Activated CD4-positive, alpha-beta T cell treated with anti-CD3 and anti-CD28 coated beads, Interleukin-2, amount 10 ng/mL, durations not matched to agents 24 days and 14 days (primary cell): ENCODE data around the gene FAIM2. TPM values are rescaled to one million over a fixed set of nuclear protein-coding genes. Genes with fewer than 3 reads are reported as not detected.

Experiments
- DNase-seq: peaks from one replicate; pipeline ENCODE4 v3.0.0; 2022
- H3K27ac Mint-ChIP-seq: one replicate; pipeline ENCODE4 v1.8.0; 2022; ENCODE audit warnings: mild to moderate bottlenecking, mixed read lengths
- H3K27me3 Mint-ChIP-seq: one replicate; pipeline ENCODE4 v1.8.0; 2022; ENCODE audit warnings: mixed read lengths
- H3K36me3 Mint-ChIP-seq: one replicate; pipeline ENCODE4 v1.8.0; 2022; ENCODE audit warnings: low read depth, mild to moderate bottlenecking, mixed read lengths
- H3K4me1 Mint-ChIP-seq: one replicate; pipeline ENCODE4 v1.8.0; 2021; ENCODE audit warnings: mixed read lengths
- H3K4me3 Mint-ChIP-seq: one replicate; pipeline ENCODE4 v1.8.0; 2022; ENCODE audit warnings: mild to moderate bottlenecking, moderate library complexity, mixed read lengths
- H3K9me3 Mint-ChIP-seq: one replicate; pipeline ENCODE4 v1.8.0; 2021; ENCODE audit warnings: mixed read lengths
- intact Hi-C: fragments of 100-400 bp; cut with micrococcal nuclease; formaldehyde crosslinking; loops from one replicate; pipeline ENCODE4 v1.15.1; 2023
- total RNA-seq: library from RNA; stranded (reverse); gene quantifications from 2 replicates; pipeline ENCODE4 v1.2.3, GENCODE V29; 2022

FAIM2 gene
- total RNA-seq, 1 donor from 2014 or later, result 0.30 TPM

- Mint-ChIP-seq H3K27ac (no peak overlapping the region), H3K4me1 (peaks cover 20% of the 10 kb centered on the region), H3K36me3 (no peaks in the 10 kb centered on the region), H3K27me3 (peaks cover 6% of the 10 kb centered on the region), H3K4me3 (no peak overlapping the region), H3K9me3 (no peaks in the 10 kb centered on the region)
- intact Hi-C loops, result no loop called here
- DNase-seq, result no peak
Observed at GRCh38 chr12:49944718-49945117, 41.0 kb upstream of the FAIM2 start.

GRCh38 chr12:49944046-49944445 lies 40.3 kb upstream of the FAIM2 start:
- H3K27ac Mint-ChIP-seq, result no peak overlapping the region
- DNase-seq, result no peak
- intact Hi-C loops, result no loop called here
- H3K4me3 Mint-ChIP-seq, result no peak overlapping the region
- H3K36me3 Mint-ChIP-seq, result no peaks in the 10 kb centered on the region
- H3K27me3 Mint-ChIP-seq, result peaks cover 3% of the 10 kb centered on the region
- no peaks in the 10 kb centered on the region for H3K9me3 Mint-ChIP-seq
- H3K4me1 Mint-ChIP-seq, result peaks cover 20% of the 10 kb centered on the region

- Mint-ChIP-seq H3K4me1 (peaks cover 20% of the 10 kb centered on the region), H3K9me3 (no peaks in the 10 kb centered on the region), H3K27me3 (no peaks in the 10 kb centered on the region), H3K36me3 (no peaks in the 10 kb centered on the region), H3K4me3 (no peak overlapping the region), H3K27ac (no peak overlapping the region)
- DNase-seq, result no peak
- intact Hi-C loops, result no loop called here
Observed at GRCh38 chr12:49943625-49943960, 39.9 kb upstream of the FAIM2 start.

GRCh38 chr12:49942921-49943624 lies 39.4 kb upstream of the FAIM2 start:
- no peak overlapping the region for H3K4me3 Mint-ChIP-seq
- intact Hi-C loops, result no loop called here
- DNase-seq, result no peak

GRCh38 chr12:49942512-49942893 lies 38.8 kb upstream of the FAIM2 start:
- DNase-seq, result no peak
- Mint-ChIP-seq H3K4me3 (no peak overlapping the region), H3K9me3 (no peaks in the 10 kb centered on the region), H3K27me3 (no peaks in the 10 kb centered on the region), H3K27ac (no peak overlapping the region), H3K36me3 (no peaks in the 10 kb centered on the region), H3K4me1 (peaks cover 20% of the 10 kb centered on the region)
- intact Hi-C loops, result no loop called here

More at GRCh38 chr12:49942921-49943624, 39.4 kb upstream of the FAIM2 start:
- H3K27me3 Mint-ChIP-seq, result no peaks in the 10 kb centered on the region
- H3K27ac Mint-ChIP-seq, result no peak overlapping the region
- no peaks in the 10 kb centered on the region for H3K9me3 Mint-ChIP-seq
- H3K36me3 Mint-ChIP-seq, result no peaks in the 10 kb centered on the region
- peaks cover 20% of the 10 kb centered on the region for H3K4me1 Mint-ChIP-seq

- Mint-ChIP-seq H3K4me3 (no peak overlapping the region), H3K27ac (no peak overlapping the region), H3K27me3 (no peaks in the 10 kb centered on the region), H3K36me3 (no peaks in the 10 kb centered on the region), H3K4me1 (peaks cover 20% of the 10 kb centered on the region), H3K9me3 (no peaks in the 10 kb centered on the region)
- intact Hi-C loops, result no loop called here
- no peak for DNase-seq
Observed at GRCh38 chr12:49941556-49942511, 38.1 kb upstream of the FAIM2 start.

- no peak for DNase-seq
- H3K27me3 Mint-ChIP-seq, result no peaks in the 10 kb centered on the region
- intact Hi-C loops, result no loop called here
- no peaks in the 10 kb centered on the region for H3K36me3 Mint-ChIP-seq
- H3K4me3 Mint-ChIP-seq, result no peak overlapping the region
- H3K4me1 Mint-ChIP-seq, result peaks cover 9% of the 10 kb centered on the region
- no peaks in the 10 kb centered on the region for H3K9me3 Mint-ChIP-seq
- no peak overlapping the region for H3K27ac Mint-ChIP-seq
Observed at GRCh38 chr12:49939707-49940106, 36.0 kb upstream of the FAIM2 start.

- H3K4me1 Mint-ChIP-seq, result peaks cover 5% of the 10 kb centered on the region
- intact Hi-C loops, result no loop called here
- H3K27ac Mint-ChIP-seq, result no peak overlapping the region
Observed at GRCh38 chr12:49939307-49939706, 35.6 kb upstream of the FAIM2 start.

GRCh38 chr12:49937639-49938300 lies 34.1 kb upstream of the FAIM2 start:
- no peaks in the 10 kb centered on the region for H3K36me3 Mint-ChIP-seq
- intact Hi-C loops, result no loop called here
- H3K4me3 Mint-ChIP-seq, result no peak overlapping the region
- no peak overlapping the region for H3K27ac Mint-ChIP-seq
- H3K4me1 Mint-ChIP-seq, result peaks cover 2% of the 10 kb centered on the region
- DNase-seq, result no peak
- H3K27me3 Mint-ChIP-seq, result peaks cover 5% of the 10 kb centered on the region
- no peaks in the 10 kb centered on the region for H3K9me3 Mint-ChIP-seq

More at GRCh38 chr12:49939307-49939706, 35.6 kb upstream of the FAIM2 start:
- H3K27me3 Mint-ChIP-seq, result peaks cover 2% of the 10 kb centered on the region
- no peak overlapping the region for H3K4me3 Mint-ChIP-seq
- DNase-seq, result no peak
- H3K9me3 Mint-ChIP-seq, result no peaks in the 10 kb centered on the region
- H3K36me3 Mint-ChIP-seq, result no peaks in the 10 kb centered on the region

GRCh38 chr12:49936925-49937324 lies 33.2 kb upstream of the FAIM2 start:
- intact Hi-C loops, result no loop called here
- H3K27ac Mint-ChIP-seq, result no peak overlapping the region
- no peak overlapping the region for H3K4me3 Mint-ChIP-seq
- no peaks in the 10 kb centered on the region for H3K36me3 Mint-ChIP-seq
- peaks cover 5% of the 10 kb centered on the region for H3K27me3 Mint-ChIP-seq
- DNase-seq, result no peak
- H3K9me3 Mint-ChIP-seq, result no peaks in the 10 kb centered on the region
- H3K4me1 Mint-ChIP-seq, result no peaks in the 10 kb centered on the region

- Mint-ChIP-seq H3K4me1 (no peaks in the 10 kb centered on the region), H3K4me3 (no peak overlapping the region), H3K9me3 (no peaks in the 10 kb centered on the region), H3K27ac (no peak overlapping the region), H3K36me3 (no peaks in the 10 kb centered on the region), H3K27me3 (peaks cover 6% of the 10 kb centered on the region)
- intact Hi-C loops, result no loop called here
- no peak for DNase-seq
Observed at GRCh38 chr12:49934505-49934904, 30.8 kb upstream of the FAIM2 start.

- H3K9me3 Mint-ChIP-seq, result no peaks in the 10 kb centered on the region
- peaks cover 6% of the 10 kb centered on the region for H3K27me3 Mint-ChIP-seq
- H3K4me1 Mint-ChIP-seq, result no peaks in the 10 kb centered on the region
- intact Hi-C loops, result no loop called here
- no peak overlapping the region for H3K27ac Mint-ChIP-seq
- no peaks in the 10 kb centered on the region for H3K36me3 Mint-ChIP-seq
- no peak overlapping the region for H3K4me3 Mint-ChIP-seq
- no peak for DNase-seq
Observed at GRCh38 chr12:49933796-49934195, 30.1 kb upstream of the FAIM2 start.

GRCh38 chr12:49932533-49933130 lies 28.9 kb upstream of the FAIM2 start:
- Mint-ChIP-seq H3K27me3 (peaks cover 6% of the 10 kb centered on the region), H3K9me3 (no peaks in the 10 kb centered on the region), H3K4me1 (no peaks in the 10 kb centered on the region), H3K36me3 (no peaks in the 10 kb centered on the region), H3K27ac (no peak overlapping the region), H3K4me3 (no peak overlapping the region)
- intact Hi-C loops, result no loop called here
- no peak for DNase-seq

GRCh38 chr12:49932023-49932422 lies 28.3 kb upstream of the FAIM2 start:
- Mint-ChIP-seq H3K9me3 (no peaks in the 10 kb centered on the region), H3K27ac (no peak overlapping the region), H3K4me3 (no peak overlapping the region), H3K4me1 (no peaks in the 10 kb centered on the region), H3K36me3 (no peaks in the 10 kb centered on the region), H3K27me3 (peaks cover 6% of the 10 kb centered on the region)
- no peak for DNase-seq
- intact Hi-C loops, result no loop called here
